H9 (cell line): Measurements from ENCODE around the gene UNK. TPM values are rescaled to one million over a fixed set of nuclear protein-coding genes. Genes with fewer than 3 reads are reported as not detected.

Source experiments
- DNase-seq: peaks from one replicate; pipeline ENCODE4 v3.0.0-alpha.2; 2017
- H2AFZ ChIP-seq: one replicate; pipeline ENCODE4 v1.6.1; 2013; ENCODE audit warnings: mild to moderate bottlenecking, low read length, control low read depth, moderate library complexity
- H2AK5ac ChIP-seq: 2 replicates; pipeline ENCODE4 v1.6.1; 2013; ENCODE audit warnings: low read length, control low read depth, mixed read lengths; ENCODE audit not compliant: insufficient read length
- H2BK120ac ChIP-seq: one replicate; pipeline ENCODE4 v1.6.1; 2013; ENCODE audit warnings: low read depth, mild to moderate bottlenecking, low read length, control low read depth, inconsistent platforms; ENCODE audit not compliant: poor library complexity, severe bottlenecking
- H2BK12ac ChIP-seq: 2 replicates; pipeline ENCODE4 v1.6.1; 2013; ENCODE audit warnings: low read length, control low read depth, mixed read lengths, low read depth; ENCODE audit not compliant: insufficient read length
- H2BK15ac ChIP-seq: 2 replicates; pipeline ENCODE4 v1.6.1; 2013; ENCODE audit warnings: low read depth, low read length, control low read depth
- H2BK20ac ChIP-seq: one replicate; pipeline ENCODE4 v1.6.1; 2013; ENCODE audit warnings: low read depth, mild to moderate bottlenecking, low read length, control low read depth, inconsistent platforms; ENCODE audit not compliant: poor library complexity, severe bottlenecking
- H2BK5ac ChIP-seq: 2 replicates; pipeline ENCODE4 v1.6.1; 2013; ENCODE audit warnings: low read length, control low read depth, mixed read lengths; ENCODE audit not compliant: insufficient read length
- H3K14ac ChIP-seq: 2 replicates; pipeline ENCODE4 v1.6.1; 2013; ENCODE audit warnings: low read length, control low read depth; ENCODE audit not compliant: insufficient read depth
- H3K18ac ChIP-seq: 2 replicates; pipeline ENCODE4 v1.6.1; 2013; ENCODE audit warnings: low read depth, mild to moderate bottlenecking, mixed read lengths, low read length, control low read depth; ENCODE audit not compliant: insufficient read length
- H3K23ac ChIP-seq: 2 replicates; pipeline ENCODE4 v1.6.1; 2013; ENCODE audit warnings: low read length, control low read depth, mixed read lengths, low read depth; ENCODE audit not compliant: insufficient read length
- H3K23me2 ChIP-seq: 2 replicates; pipeline ENCODE4 v1.6.1; 2013; ENCODE audit warnings: low read depth, mild to moderate bottlenecking, mixed read lengths, low read length, control low read depth; ENCODE audit not compliant: insufficient read length, poor library complexity, severe bottlenecking
- H3K27ac ChIP-seq: 2 replicates; pipeline ENCODE4 v1.5.1; 2013; ENCODE audit warnings: low read length, control low read depth, mixed read lengths, low read depth; ENCODE audit not compliant: insufficient read length
- H3K27me3 ChIP-seq: 2 replicates; pipeline ENCODE4 v1.6.1; 2013; ENCODE audit warnings: low read length, control low read depth, inconsistent platforms; ENCODE audit not compliant: insufficient read depth
- H3K4ac ChIP-seq: 2 replicates; pipeline ENCODE4 v1.6.1; 2013; ENCODE audit warnings: low read depth, mild to moderate bottlenecking, control low read depth, inconsistent platforms, low read length, moderate library complexity
- H3K4me1 ChIP-seq: 2 replicates; pipeline ENCODE4 v1.6.1; 2013; ENCODE audit warnings: low read length, control low read depth, inconsistent platforms; ENCODE audit not compliant: insufficient read depth
- H3K4me2 ChIP-seq: 2 replicates; pipeline ENCODE4 v1.6.1; 2013; ENCODE audit warnings: low read length, control low read depth, mixed read lengths; ENCODE audit not compliant: insufficient read length, insufficient read depth
- H3K56ac ChIP-seq: 2 replicates; pipeline ENCODE4 v1.6.1; 2013; ENCODE audit warnings: low read depth, mild to moderate bottlenecking, mixed read lengths, low read length, control low read depth; ENCODE audit not compliant: insufficient read length
- H3K79me1 ChIP-seq: 2 replicates; pipeline ENCODE4 v1.6.1; 2013; ENCODE audit warnings: low read depth, mild to moderate bottlenecking, moderate library complexity, low read length, control low read depth, inconsistent platforms; ENCODE audit not compliant: insufficient read depth, poor library complexity, severe bottlenecking
- H3K79me2 ChIP-seq: 2 replicates; pipeline ENCODE4 v1.6.1; 2013; ENCODE audit warnings: low read length, control low read depth, inconsistent platforms; ENCODE audit not compliant: insufficient read depth
- H3K9ac ChIP-seq: 2 replicates; pipeline ENCODE4 v1.6.1; 2013; ENCODE audit warnings: low read length, control low read depth, mixed read lengths; ENCODE audit not compliant: insufficient read length; ENCODE audit errors: extremely low read depth
- H3K9me3 ChIP-seq: one replicate; pipeline ENCODE4 v1.6.1; 2013; ENCODE audit warnings: low read depth, low read length, inconsistent platforms; ENCODE audit not compliant: control insufficient read depth
- H3T11ph ChIP-seq: one replicate; pipeline ENCODE4 v1.6.1; 2013; ENCODE audit warnings: mild to moderate bottlenecking, low read length, control low read depth, inconsistent platforms
- H4K20me1 ChIP-seq: one replicate; pipeline ENCODE4 v1.6.1; 2013; ENCODE audit not compliant: control insufficient read depth, insufficient read length, insufficient read depth
- H4K5ac ChIP-seq: 2 replicates; pipeline ENCODE4 v1.6.1; 2013; ENCODE audit warnings: low read depth, mild to moderate bottlenecking, mixed read lengths, low read length, control low read depth; ENCODE audit not compliant: insufficient read length
- H4K8ac ChIP-seq: replicated peaks from 2 replicates; pipeline ENCODE4 v1.6.1; 2013; ENCODE audit warnings: low read length, control low read depth, mixed read lengths, low read depth; ENCODE audit not compliant: insufficient read length
- H4K91ac ChIP-seq: 2 replicates; pipeline ENCODE4 v1.6.1; 2013; ENCODE audit warnings: low read depth, mild to moderate bottlenecking, moderate library complexity, mixed read lengths, low read length, control low read depth; ENCODE audit not compliant: insufficient read length
- H3K27ac Mint-ChIP-seq, 3 experiments: 2 replicates in 2 of 3; 3 replicates in 1 of 3; pipeline ENCODE4 v1.8.0; 2020 to 2021; ENCODE audit warnings: mixed read lengths in 3 of 3, mild to moderate bottlenecking in 1 of 3, moderate library complexity in 1 of 3
- H3K27me3 Mint-ChIP-seq: 2 replicates; pipeline ENCODE4 v1.8.0; 2021; ENCODE audit warnings: low read depth, mild to moderate bottlenecking, moderate library complexity, mixed read lengths
- H3K36me3 Mint-ChIP-seq, 3 experiments: 2 replicates in 2 of 3; 3 replicates in 1 of 3; pipeline ENCODE4 v1.8.0; 2020 to 2021; ENCODE audit warnings: low read depth in 3 of 3, mixed read lengths in 3 of 3; ENCODE audit not compliant: insufficient read depth in 1 of 3
- H3K4me1 Mint-ChIP-seq, 2 experiments: 2 replicates each; pipeline ENCODE4 v1.8.0; 2020; ENCODE audit warnings: mixed read lengths in 2 of 2
- H3K4me3 Mint-ChIP-seq, 2 experiments: 2 replicates in 1 of 2; 3 replicates in 1 of 2; pipeline ENCODE4 v1.8.0; 2020 to 2021; ENCODE audit warnings: mild to moderate bottlenecking in 2 of 2, mixed read lengths in 2 of 2, moderate library complexity in 1 of 2
- H3K9me3 Mint-ChIP-seq, 2 experiments: 2 replicates in 1 of 2; 3 replicates in 1 of 2; pipeline ENCODE4 v1.8.0; 2020; ENCODE audit warnings: mild to moderate bottlenecking in 2 of 2, mixed read lengths in 2 of 2, moderate library complexity in 1 of 2
- CTCF ChIP-seq: fragments of 200-600 bp; sonication (generic); conservative IDR thresholded peaks from 3 replicates; pipeline ENCODE4 v1.8.0; 2021; ENCODE audit warnings: antibody characterized with exemption, mild to moderate bottlenecking
- WGBS: extraction: QIAGEN DNeasy Blood & Tissue Kit; methylation state at CpG from one replicate; pipeline ENCODE4 v1.1.7; 2013; ENCODE audit warnings: missing lambda C conversion rate, low lambda C conversion rate, mixed read lengths; ENCODE audit not compliant: insufficient read length; ENCODE audit errors: extremely low coverage; 5-methylcytosine and 5-hydroxymethylcytosine counted together
- total RNA-seq: library from RNA; stranded (reverse); gene quantifications from 2 replicates; pipeline ENCODE4 v1.2.1, GENCODE V29; 2021

Gene UNK
- total RNA-seq, 1 experiment from 2014 or later = 36.4 TPM

GRCh38 chr17:75861927-75862317 lies 77.3 kb downstream of the UNK start:
- H3K4me3 Mint-ChIP-seq = no peak overlapping the region
- Histone ChIP-seq H3K18ac (no peak overlapping the region), H3K79me2 (no peaks in the 10 kb centered on the region), H2BK120ac (no peak overlapping the region), H2AK5ac (no peak overlapping the region), H3K23ac (no peak overlapping the region), H2BK20ac (no peak overlapping the region), H4K20me1 (no peaks in the 10 kb centered on the region), H4K8ac (no peak overlapping the region), H2AFZ (no peak overlapping the region), H3K23me2 (no peaks in the 10 kb centered on the region), H3T11ph (no peak overlapping the region), H3K79me1 (no peaks in the 10 kb centered on the region), H3K9ac (no peak overlapping the region), H2BK5ac (no peak overlapping the region), H4K91ac (no peak overlapping the region), H3K4me2 (no peak overlapping the region), H3K4ac (no peak overlapping the region), H4K5ac (no peak overlapping the region), H3K27me3 (no peaks in the 10 kb centered on the region), H3K4me1 (no peaks in the 10 kb centered on the region), H3K27ac (no peak overlapping the region), H3K9me3 (no peaks in the 10 kb centered on the region), H2BK12ac (no peak overlapping the region), H3K56ac (no peak overlapping the region), H2BK15ac (no peak overlapping the region), H3K14ac (no peak overlapping the region)
- no peak for TF ChIP-seq CTCF
- no peaks in the 10 kb centered on the region for H3K9me3 Mint-ChIP-seq
- no CpG with 5 or more reads among the region's 9 CpGs for whole genome bisulfite sequencing
- peaks cover 5 to 19% of the 10 kb centered on the region in 2 experiments for H3K4me1 Mint-ChIP-seq
- no peaks in the 10 kb centered on the region for H3K27me3 Mint-ChIP-seq
- no peak for DNase-seq
- no peak overlapping the region for H3K27ac Mint-ChIP-seq
- H3K36me3 Mint-ChIP-seq = no peaks in the 10 kb centered on the region
